ENCODE measurements around the gene PTPRJ. TPM values are rescaled to one million over a fixed set of nuclear protein-coding genes. Genes with fewer than 3 reads are reported as not detected.
A peak's percentile ranks its signal among the peaks of the same experiment; 100 is the strongest.
"Not testable (repeated sequence)": the region's sequence is repeated elsewhere in the genome, so short reads cannot be mapped to it uniquely, and the experiment has no call there.

The PTPRJ gene
- polyA plus RNA-seq (2013, experiment 1 of 2) = 7.5 TPM
- polyA plus RNA-seq (2013, experiment 2 of 2) = 9.6 TPM

DNA sequence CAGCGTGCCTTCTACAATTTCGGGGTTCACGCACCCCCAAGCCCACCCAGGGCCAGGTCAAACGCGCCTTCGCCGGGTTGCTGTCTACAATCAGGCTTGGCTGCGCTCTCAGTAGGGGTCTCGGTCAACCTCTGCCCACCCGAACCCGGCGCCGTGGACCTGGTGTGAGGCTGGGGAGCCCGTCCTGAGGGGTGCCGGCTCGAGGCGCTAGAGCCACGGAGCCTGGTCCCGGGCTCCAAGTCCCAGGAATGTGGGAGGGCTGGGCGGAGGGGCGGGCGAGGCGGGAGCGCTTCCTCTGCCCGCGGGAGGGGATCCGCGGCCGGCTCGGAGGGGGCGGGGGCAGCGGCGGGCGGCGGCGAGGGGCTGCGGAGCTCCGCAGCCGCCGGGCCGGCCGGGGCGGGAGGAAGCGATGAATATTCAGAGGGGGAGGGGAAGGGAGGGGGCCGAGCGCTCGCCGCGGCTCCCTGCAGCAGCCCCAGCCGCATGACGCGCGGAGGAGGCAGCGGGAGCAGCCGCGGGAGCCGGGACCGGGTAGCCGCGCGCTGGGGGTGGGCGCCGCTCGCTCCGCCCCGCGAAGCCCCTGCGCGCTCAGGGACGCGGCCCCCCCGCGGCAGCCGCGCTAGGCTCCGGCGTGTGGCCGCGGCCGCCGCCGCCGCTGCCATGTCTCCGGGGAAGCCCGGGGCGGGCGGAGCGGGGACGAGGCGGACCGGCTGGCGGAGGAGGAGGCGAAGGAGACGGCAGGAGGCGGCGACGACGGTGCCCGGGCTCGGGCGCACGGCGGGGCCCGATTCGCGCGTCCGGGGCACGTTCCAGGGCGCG is at the start of gene PTPRJ:
TSS of gene PTPRJ (plus strand) at position 472 of the 819 bp plus-strand sequence. CDS start 354 bp downstream, outside the sequence.
- peak within 1 kb of the TSS; percentile 65 for H3K4me3 ChIP-seq (ENCODE audit: low read length)
- peaks cover 15% of the 10 kb centered on the region for H3K4me1 ChIP-seq (ENCODE audit: insufficient read depth, low read length)
- peak within 1 kb of the TSS; percentile 69 for H3K9ac ChIP-seq (ENCODE audit: low read depth, low read length)
- 0 out of 2 replicates have a peak, but pooled peaks cover 2% of the 10 kb centered on the region for H3K36me3 ChIP-seq (ENCODE audit: insufficient read depth, low read length)
- under 1% methylated on average over 111 of the region's 111 CpGs for WGBS
- H3K9me3 ChIP-seq (ENCODE audit: insufficient read depth, low read depth, low read length) = no peaks in the 10 kb centered on the region
- H3K27me3 ChIP-seq (ENCODE audit: insufficient read depth, low read length) = peaks cover 16% of the 10 kb centered on the region
- H3K27ac ChIP-seq (ENCODE audit: low read depth, low read length) = peak within 1 kb of the TSS; percentile 58; the same call in 1 of the 2 replicates

- Histone ChIP-seq H3K4me1 (ENCODE audit: insufficient read depth, low read length) (peaks cover 7% of the 10 kb centered on the region; the same call in 1 of the 2 replicates), H3K27me3 (ENCODE audit: insufficient read depth, low read length) (no peaks in the 10 kb centered on the region), H3K9me3 (ENCODE audit: insufficient read depth, low read depth, low read length) (no peaks in the 10 kb centered on the region), H3K4me3 (ENCODE audit: low read length) (no peak overlapping the region), H3K36me3 (ENCODE audit: insufficient read depth, low read length) (no peaks in the 10 kb centered on the region), H3K27ac (ENCODE audit: low read depth, low read length) (no peak overlapping the region), H3K9ac (ENCODE audit: low read depth, low read length) (no peak overlapping the region)
Observed at GRCh38 chr11:47932544-47932943, 47.8 kb upstream of the PTPRJ start.

GRCh38 chr11:47933797-47934196 is 46.6 kb upstream of the PTPRJ start:
- not testable (repeated sequence) for H3K9ac ChIP-seq (ENCODE audit: low read depth, low read length); H3K9me3 ChIP-seq (ENCODE audit: insufficient read depth, low read depth, low read length); H3K27me3 ChIP-seq (ENCODE audit: insufficient read depth, low read length); H3K36me3 ChIP-seq (ENCODE audit: insufficient read depth, low read length); H3K27ac ChIP-seq (ENCODE audit: low read depth, low read length); H3K4me1 ChIP-seq (ENCODE audit: insufficient read depth, low read length); H3K4me3 ChIP-seq (ENCODE audit: low read length)
- 85% methylated on average over 10 of the region's 12 CpGs for WGBS

- H3K36me3 ChIP-seq (ENCODE audit: insufficient read depth, low read length) = no peaks in the 10 kb centered on the region
- H3K27me3 ChIP-seq (ENCODE audit: insufficient read depth, low read length) = no peaks in the 10 kb centered on the region
- H3K4me3 ChIP-seq (ENCODE audit: low read length) = no peak overlapping the region
- WGBS = 92% methylated on average over 7 of the region's 7 CpGs
- H3K9ac ChIP-seq (ENCODE audit: low read depth, low read length) = no peak overlapping the region
- peaks cover under 1% of the 10 kb centered on the region for H3K4me1 ChIP-seq (ENCODE audit: insufficient read depth, low read length)
- H3K9me3 ChIP-seq (ENCODE audit: insufficient read depth, low read depth, low read length) = no peaks in the 10 kb centered on the region
- no peak overlapping the region for H3K27ac ChIP-seq (ENCODE audit: low read depth, low read length)
Observed at GRCh38 chr11:47938791-47939560, 41.4 kb upstream of the PTPRJ start.

- no peaks in the 10 kb centered on the region for H3K27me3 ChIP-seq (ENCODE audit: insufficient read depth, low read length)
- 92% methylated on average over 8 of the region's 8 CpGs for WGBS
- H3K4me3 ChIP-seq (ENCODE audit: low read length) = no peak overlapping the region
- H3K4me1 ChIP-seq (ENCODE audit: insufficient read depth, low read length) = peaks cover 12% of the 10 kb centered on the region
- H3K9me3 ChIP-seq (ENCODE audit: insufficient read depth, low read depth, low read length) = no peaks in the 10 kb centered on the region
- no peak overlapping the region for H3K9ac ChIP-seq (ENCODE audit: low read depth, low read length)
- no peaks in the 10 kb centered on the region for H3K36me3 ChIP-seq (ENCODE audit: insufficient read depth, low read length)
- no peak overlapping the region for H3K27ac ChIP-seq (ENCODE audit: low read depth, low read length)
Observed at GRCh38 chr11:47940904-47941649, 39.3 kb upstream of the PTPRJ start.

DNA sequence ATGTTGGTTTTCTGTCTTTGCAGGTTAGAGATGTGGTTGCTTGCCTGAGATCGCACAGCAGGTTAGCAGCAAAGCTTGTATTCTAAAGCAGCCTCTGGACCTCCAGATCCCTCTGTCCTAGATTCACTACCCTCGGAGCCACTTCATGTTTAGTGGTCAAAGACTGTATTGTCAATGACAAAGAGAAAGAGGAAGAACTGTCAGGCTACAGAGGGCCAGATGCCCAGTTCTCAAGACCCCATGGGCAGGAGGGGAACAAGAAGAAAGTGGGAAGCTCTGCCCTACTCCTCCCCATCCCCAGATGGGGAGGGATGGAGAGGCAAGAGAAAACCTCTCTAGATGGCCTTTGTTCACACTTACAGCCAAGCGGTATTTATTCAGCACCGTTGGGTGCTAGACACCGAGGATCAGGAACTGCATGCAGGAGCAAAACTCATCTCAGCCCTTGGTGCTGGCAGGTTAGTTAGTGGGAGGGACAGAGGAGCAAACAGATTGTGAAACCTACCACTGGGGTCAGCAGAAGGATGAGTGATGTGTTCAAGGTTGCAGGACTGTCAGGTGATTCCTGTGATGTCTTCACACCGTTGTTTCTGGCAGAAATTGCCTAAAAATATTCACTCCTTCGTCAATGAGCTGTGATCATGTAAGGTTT is 38.3 kb upstream of the PTPRJ start:
- Histone ChIP-seq H3K4me3 (ENCODE audit: low read length) (no peak overlapping the region), H3K36me3 (ENCODE audit: insufficient read depth, low read length) (no peaks in the 10 kb centered on the region), H3K9me3 (ENCODE audit: insufficient read depth, low read depth, low read length) (no peaks in the 10 kb centered on the region), H3K9ac (ENCODE audit: low read depth, low read length) (no peak overlapping the region), H3K4me1 (ENCODE audit: insufficient read depth, low read length) (peaks cover 17% of the 10 kb centered on the region), H3K27ac (ENCODE audit: low read depth, low read length) (no peak overlapping the region), H3K27me3 (ENCODE audit: insufficient read depth, low read length) (no peaks in the 10 kb centered on the region)
- 82% methylated on average over 7 of the region's 7 CpGs for WGBS

- Histone ChIP-seq H3K4me1 (ENCODE audit: insufficient read depth, low read length) (peaks cover 20% of the 10 kb centered on the region), H3K9me3 (ENCODE audit: insufficient read depth, low read depth, low read length) (no peaks in the 10 kb centered on the region), H3K9ac (ENCODE audit: low read depth, low read length) (peak overlapping the region; percentile 58), H3K27me3 (ENCODE audit: insufficient read depth, low read length) (no peaks in the 10 kb centered on the region), H3K4me3 (ENCODE audit: low read length) (peak overlapping the region; percentile 39), H3K36me3 (ENCODE audit: insufficient read depth, low read length) (no peaks in the 10 kb centered on the region), H3K27ac (ENCODE audit: low read depth, low read length) (peak overlapping the region; percentile 71; the same call in 1 of the 2 replicates)
- WGBS = 20% methylated on average over 14 of the region's 15 CpGs
Observed at GRCh38 chr11:47943721-47944586, 36.4 kb upstream of the PTPRJ start.

GRCh38 chr11:47944632-47945031 is 35.7 kb upstream of the PTPRJ start:
- no peaks in the 10 kb centered on the region for H3K9me3 ChIP-seq (ENCODE audit: insufficient read depth, low read depth, low read length)
- H3K4me1 ChIP-seq (ENCODE audit: insufficient read depth, low read length) = peaks cover 20% of the 10 kb centered on the region
- peak overlapping the region; percentile 39; the same call in 1 of the 2 replicates for H3K4me3 ChIP-seq (ENCODE audit: low read length)
- H3K27me3 ChIP-seq (ENCODE audit: insufficient read depth, low read length) = no peaks in the 10 kb centered on the region
- H3K36me3 ChIP-seq (ENCODE audit: insufficient read depth, low read length) = no peaks in the 10 kb centered on the region
- H3K9ac ChIP-seq (ENCODE audit: low read depth, low read length) = peak overlapping the region; percentile 58
- H3K27ac ChIP-seq (ENCODE audit: low read depth, low read length) = peak overlapping the region; percentile 71; the same call in 1 of the 2 replicates

- no peaks in the 10 kb centered on the region for H3K36me3 ChIP-seq (ENCODE audit: insufficient read depth, low read length)
- H3K9ac ChIP-seq (ENCODE audit: low read depth, low read length) = no peak overlapping the region
- no peak overlapping the region for H3K27ac ChIP-seq (ENCODE audit: low read depth, low read length)
- peaks cover 20% of the 10 kb centered on the region for H3K4me1 ChIP-seq (ENCODE audit: insufficient read depth, low read length)
- H3K4me3 ChIP-seq (ENCODE audit: low read length) = no peak overlapping the region
- H3K27me3 ChIP-seq (ENCODE audit: insufficient read depth, low read length) = no peaks in the 10 kb centered on the region
- 63% methylated on average over 10 of the region's 10 CpGs for WGBS
- no peaks in the 10 kb centered on the region for H3K9me3 ChIP-seq (ENCODE audit: insufficient read depth, low read depth, low read length)
Observed at GRCh38 chr11:47946682-47947559, 33.4 kb upstream of the PTPRJ start.
